T-helper 2 cell (primary cell): ENCODE measurements around the gene FAM50A.
"Not testable (repeated sequence)": the region's sequence is repeated elsewhere in the genome, so short reads cannot be mapped to it uniquely, and the experiment has no call there.

Experiments
- DNase-seq, 5 experiments: peaks; one replicate each; pipeline versions ENCODE4 v3.0.0 to v3.0.0-alpha.2; 2012 to 2022

Gene FAM50A

GRCh38 chrX:154486052-154486395 lies 42.1 kb downstream of the FAM50A start:
- peak in 3 of 5 experiments; percentile 22 to 58 (median 45) for DNase-seq

- peak; percentile 31 to 71 (median 43) for DNase-seq
Measured at GRCh38 chrX:154486396-154487207, 42.7 kb downstream of the FAM50A start, which contains the start of gene UBL4A. Gene UBL4A (minus strand): TSS chrX:154486615. CDS start chrX:154486584, 31 bp downstream.

GRCh38 chrX:154487518-154488290 lies 43.8 kb downstream of the FAM50A start:
- DNase-seq: no peak

GRCh38 chrX:154488336-154489075 lies 44.6 kb downstream of the FAM50A start:
- no peak for DNase-seq

GRCh38 chrX:154489182-154489581 lies 45.2 kb downstream of the FAM50A start:
- DNase-seq: no peak

GRCh38 chrX:154490021-154490413 lies 46.1 kb downstream of the FAM50A start:
- peak in 2 of 5 experiments; percentile 1 to 45 for DNase-seq

- peak; percentile 78 to 95 (median 84) for DNase-seq
Measured at GRCh38 chrX:154490414-154491083, 46.6 kb downstream of the FAM50A start, which contains the start of gene SLC10A3. Gene SLC10A3 (minus strand): TSS chrX:154490629. CDS start chrX:154488940, 1,689 bp downstream.

GRCh38 chrX:154494715-154495114 lies 50.8 kb downstream of the FAM50A start:
- no peak for DNase-seq

- no peak for DNase-seq
Measured at GRCh38 chrX:154495472-154495922, 51.6 kb downstream of the FAM50A start.

GRCh38 chrX:154496591-154497137 lies 52.7 kb downstream of the FAM50A start:
- DNase-seq: not testable (repeated sequence)
